DOHH2 (cell line): Measurements from ENCODE around the gene EPHA6.

Source experiments
- CTCF ChIP-seq: fragments of 200-600 bp; sonication (generic); IDR thresholded peaks from one replicate; pipeline ENCODE4 v1.5.1; 2014; ENCODE audit warnings: antibody characterized with exemption, mild to moderate bottlenecking, low read depth, low read length; ENCODE audit not compliant: poor library complexity, severe bottlenecking
- EZH2phosphoT487 ChIP-seq: fragments of 200-600 bp; sonication (generic); IDR thresholded peaks from 2 replicates; pipeline ENCODE4 v1.6.1; 2017; ENCODE audit warnings: borderline replicate concordance, mild to moderate bottlenecking, antibody characterized with exemption, low read length, moderate library complexity, mixed read lengths

- no peak for TF ChIP-seq CTCF
- TF ChIP-seq EZH2phosphoT487, result no peak
Observed at GRCh38 chr3:96869316-96869715, 54.9 kb downstream of the EPHA6 start.
